IMR-90 (cell line): ENCODE results near the gene SLC2A13.

ENCODE experiments used
- CEBPB ChIP-seq: IDR thresholded peaks from 2 replicates; pipeline ENCODE4 v1.6.1; 2012; ENCODE audit warnings: low read depth, low read length, improper control_type of control experiment
- FOS ChIP-seq: fragments of 150-350 bp; IDR thresholded peaks from 2 replicates; pipeline ENCODE4 v1.6.1; 2016; ENCODE audit warnings: low read depth, low read length
- MAZ ChIP-seq: IDR thresholded peaks from 2 replicates; pipeline ENCODE4 v1.6.1; 2012; ENCODE audit warnings: low read depth, mild to moderate bottlenecking, low read length, improper control_type of control experiment, moderate library complexity, borderline replicate concordance
- POLR2A ChIP-seq: IDR thresholded peaks from 2 replicates; pipeline ENCODE4 v1.6.1; 2012; ENCODE audit warnings: mild to moderate bottlenecking, low read depth, low read length
- RCOR1 ChIP-seq: IDR thresholded peaks from 2 replicates; pipeline ENCODE4 v1.6.1; 2012; ENCODE audit warnings: mild to moderate bottlenecking, low read length, improper control_type of control experiment; ENCODE audit not compliant: insufficient replicate concordance
- SMC3 ChIP-seq: fragments of 150-350 bp; IDR thresholded peaks from 2 replicates; pipeline ENCODE4 v1.6.1; 2016; ENCODE audit warnings: low read depth, mild to moderate bottlenecking, antibody characterized with exemption, low read length, moderate library complexity
- TF ChIP-seq, protein P1 (sequence below): conservative IDR thresholded peaks from 2 replicates; pipeline ENCODE4 v1.5.1; 2012; ENCODE audit warnings: mild to moderate bottlenecking, low read depth, low read length, improper control_type of control experiment

DNA sequence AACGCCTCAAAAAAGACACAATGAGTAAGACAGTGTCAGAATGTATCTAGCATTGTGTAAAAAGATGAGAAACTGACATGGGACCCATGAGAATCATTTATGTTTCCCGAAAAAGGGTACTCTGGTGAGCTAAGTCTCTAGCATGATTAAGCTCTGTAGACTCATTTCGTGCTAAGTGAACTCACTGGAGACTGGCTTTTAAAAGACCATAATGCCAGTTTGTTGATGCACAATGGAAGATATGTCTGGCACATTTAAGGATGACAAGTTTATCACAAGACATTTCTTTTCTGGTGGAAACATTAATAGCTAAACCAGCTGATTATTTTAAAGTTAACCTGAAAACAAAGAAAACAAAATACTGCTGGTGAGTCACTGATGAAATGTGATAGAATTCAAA is 233.5 kb downstream of the SLC2A13 start:
- TF ChIP-seq, protein P1, sequence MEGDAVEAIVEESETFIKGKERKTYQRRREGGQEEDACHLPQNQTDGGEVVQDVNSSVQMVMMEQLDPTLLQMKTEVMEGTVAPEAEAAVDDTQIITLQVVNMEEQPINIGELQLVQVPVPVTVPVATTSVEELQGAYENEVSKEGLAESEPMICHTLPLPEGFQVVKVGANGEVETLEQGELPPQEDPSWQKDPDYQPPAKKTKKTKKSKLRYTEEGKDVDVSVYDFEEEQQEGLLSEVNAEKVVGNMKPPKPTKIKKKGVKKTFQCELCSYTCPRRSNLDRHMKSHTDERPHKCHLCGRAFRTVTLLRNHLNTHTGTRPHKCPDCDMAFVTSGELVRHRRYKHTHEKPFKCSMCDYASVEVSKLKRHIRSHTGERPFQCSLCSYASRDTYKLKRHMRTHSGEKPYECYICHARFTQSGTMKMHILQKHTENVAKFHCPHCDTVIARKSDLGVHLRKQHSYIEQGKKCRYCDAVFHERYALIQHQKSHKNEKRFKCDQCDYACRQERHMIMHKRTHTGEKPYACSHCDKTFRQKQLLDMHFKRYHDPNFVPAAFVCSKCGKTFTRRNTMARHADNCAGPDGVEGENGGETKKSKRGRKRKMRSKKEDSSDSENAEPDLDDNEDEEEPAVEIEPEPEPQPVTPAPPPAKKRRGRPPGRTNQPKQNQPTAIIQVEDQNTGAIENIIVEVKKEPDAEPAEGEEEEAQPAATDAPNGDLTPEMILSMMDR, result no peak
- TF ChIP-seq POLR2A (no peak), RCOR1 (no peak), MAZ (no peak), FOS (no peak), CEBPB (no peak), SMC3 (no peak)
